ENCODE measurements around the gene FBH1.
"Not testable (repeated sequence)": the region's sequence is repeated elsewhere in the genome, so short reads cannot be mapped to it uniquely, and the experiment has no call there.

FBH1 gene

DNA sequence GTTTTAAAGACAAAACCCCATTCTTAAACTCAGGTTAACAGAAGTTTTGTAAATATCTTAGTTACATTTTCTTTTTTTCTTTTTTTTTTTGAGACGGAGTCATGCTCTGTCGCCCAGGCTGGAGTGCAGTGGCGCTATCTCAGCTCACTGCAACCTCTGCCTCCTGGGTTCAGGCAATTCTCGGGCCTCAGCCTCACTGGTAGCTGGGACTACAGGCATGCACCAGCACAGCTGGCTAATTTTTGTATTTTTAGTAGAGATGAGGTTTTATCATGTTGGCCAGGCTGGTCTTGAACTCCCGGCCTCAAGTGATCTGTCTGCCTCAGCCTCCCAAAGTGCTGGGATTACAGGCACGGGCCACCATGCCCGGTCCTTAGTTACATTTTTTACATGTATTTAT, 13.0 kb upstream of the FBH1 start:
- DNase-seq, result not testable (repeated sequence)

DNA sequence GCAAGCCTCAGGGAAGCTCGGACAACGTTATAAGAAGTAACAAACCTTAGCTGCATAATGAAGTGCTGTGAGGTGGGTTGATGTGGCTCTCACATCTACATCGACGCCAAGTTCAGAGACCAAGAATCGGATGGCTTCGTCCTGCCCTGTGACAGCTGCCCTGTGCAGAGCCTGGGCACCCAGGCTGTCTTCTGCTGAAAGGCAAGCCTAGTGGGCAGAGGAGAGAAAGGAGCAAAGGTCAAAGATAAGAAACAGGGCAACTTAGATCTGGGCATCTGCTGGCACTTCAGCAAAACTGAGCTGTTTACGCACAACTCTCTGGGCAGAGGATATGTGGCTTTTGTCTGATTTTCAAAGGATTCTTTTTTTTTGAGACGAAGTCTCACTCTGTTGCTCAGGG, 7.1 kb upstream of the FBH1 start:
- DNase-seq, result no peak

DNA sequence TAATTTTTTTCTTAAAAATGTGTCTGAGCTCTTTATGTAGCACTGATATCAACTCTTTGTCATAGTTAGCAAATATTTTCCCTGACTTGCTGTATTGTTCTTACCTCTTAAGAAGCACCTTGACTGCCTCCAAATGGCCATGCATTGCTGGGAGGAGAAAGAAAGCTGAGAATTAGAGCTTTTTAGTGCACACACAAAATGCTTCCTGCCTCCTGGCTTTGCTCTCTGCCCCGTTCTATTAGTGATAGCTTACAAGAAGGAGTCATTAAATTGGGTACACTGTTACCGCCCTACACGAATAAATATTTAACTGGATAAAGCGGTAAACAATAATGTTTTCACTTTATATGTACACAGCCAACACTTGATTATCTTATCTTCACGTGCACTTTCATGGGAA, 4.4 kb upstream of the FBH1 start:
- no peak for DNase-seq

DNA sequence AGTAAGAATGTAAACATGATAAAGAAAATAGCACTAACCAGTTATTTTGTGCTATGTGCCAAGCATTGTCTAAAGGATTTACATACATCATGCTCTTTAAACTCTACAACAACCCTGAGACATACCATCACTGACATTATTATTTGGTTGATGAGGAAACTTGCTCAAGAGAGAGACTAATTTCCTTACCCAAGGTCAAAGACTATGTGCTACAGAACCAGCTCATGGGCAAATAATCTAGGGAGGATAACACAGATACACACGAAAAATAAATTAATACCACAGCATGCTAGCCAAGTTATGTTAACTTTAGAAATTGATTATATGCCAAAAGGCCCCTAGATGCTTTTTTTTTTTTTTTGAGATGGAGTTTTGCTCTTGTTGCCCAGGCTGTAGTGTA, 3.0 kb upstream of the FBH1 start:
- DNase-seq, result no peak

DNA sequence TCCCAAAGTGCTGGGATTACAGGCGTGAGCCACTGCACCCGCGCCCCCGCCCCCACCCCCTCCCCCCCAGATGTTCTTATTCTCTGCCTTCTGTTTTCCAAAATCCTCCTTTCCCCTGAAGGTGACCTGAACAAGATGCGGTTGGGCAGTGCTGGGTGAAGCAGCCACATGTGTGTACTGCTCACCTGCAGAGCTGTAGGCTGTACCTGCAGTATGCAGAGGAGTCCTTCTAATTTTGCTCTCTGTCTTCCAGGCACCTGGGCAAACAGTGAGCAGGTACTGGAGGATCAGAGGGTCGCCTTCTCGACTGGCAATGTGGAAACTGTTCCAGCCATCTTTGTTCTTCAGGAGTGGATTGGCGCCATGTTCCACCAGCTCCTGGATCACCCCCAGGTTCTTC, 2.4 kb upstream of the FBH1 start:
- DNase-seq, result no peak

DNA sequence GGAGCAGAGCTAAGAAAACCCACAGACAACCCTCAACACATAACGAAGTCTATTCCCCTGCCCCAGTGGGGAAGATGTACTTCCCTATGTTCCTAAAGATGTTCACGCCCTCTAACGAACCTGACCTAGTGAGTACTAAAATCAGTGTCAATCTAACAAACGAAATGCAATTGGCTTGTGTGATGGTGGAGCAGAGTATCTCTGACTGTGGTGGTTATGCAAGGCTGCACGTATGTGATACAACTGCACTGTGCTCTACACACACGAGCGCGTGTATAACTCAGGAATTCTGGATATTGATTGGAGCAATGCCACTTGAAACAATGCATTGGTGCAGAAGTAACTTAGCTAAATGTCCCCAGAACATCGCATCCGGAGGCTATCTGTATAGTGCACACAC, 1.7 kb upstream of the FBH1 start:
- DNase-seq, result no peak

DNA sequence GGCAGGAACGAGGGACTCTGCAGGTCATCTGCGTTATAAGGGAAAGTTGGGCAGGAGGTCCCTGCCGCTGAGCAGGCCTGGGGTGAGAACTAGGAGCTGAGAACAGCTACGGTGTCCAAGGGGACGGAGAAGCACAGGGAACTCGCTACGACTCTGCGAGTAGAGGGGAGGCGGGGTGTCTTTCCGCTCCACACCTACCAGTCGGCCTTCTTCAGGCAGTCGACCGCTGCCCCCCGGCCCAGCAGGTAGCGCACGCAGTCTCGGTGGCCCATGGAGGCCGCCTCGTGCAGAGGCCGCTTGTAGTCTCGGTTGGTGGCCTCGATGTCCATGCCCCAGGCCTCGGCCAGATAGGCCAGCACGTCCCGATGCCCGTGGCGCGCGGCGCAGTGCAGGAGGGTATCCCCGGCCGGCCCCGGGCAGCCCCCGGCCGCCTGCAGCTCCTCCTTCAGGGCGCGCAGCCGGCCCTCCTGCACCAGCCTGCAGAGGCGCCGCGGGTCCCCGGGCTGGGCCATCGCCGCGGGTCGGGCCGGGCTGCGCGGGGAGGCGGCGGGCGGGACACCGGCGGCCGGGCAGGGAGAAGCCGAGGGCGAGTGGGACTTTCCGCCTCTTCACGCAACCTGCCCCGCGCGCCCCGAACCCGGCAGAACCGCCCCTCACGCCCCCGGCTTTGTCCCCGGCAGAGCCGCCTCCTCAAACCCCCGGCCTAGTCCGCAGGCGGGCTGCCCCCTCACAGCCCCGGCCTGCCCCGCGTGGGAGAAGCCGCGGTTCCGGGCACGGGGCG, 1.0 kb upstream of the FBH1 start:
- peak; percentile 35 for DNase-seq

DNA sequence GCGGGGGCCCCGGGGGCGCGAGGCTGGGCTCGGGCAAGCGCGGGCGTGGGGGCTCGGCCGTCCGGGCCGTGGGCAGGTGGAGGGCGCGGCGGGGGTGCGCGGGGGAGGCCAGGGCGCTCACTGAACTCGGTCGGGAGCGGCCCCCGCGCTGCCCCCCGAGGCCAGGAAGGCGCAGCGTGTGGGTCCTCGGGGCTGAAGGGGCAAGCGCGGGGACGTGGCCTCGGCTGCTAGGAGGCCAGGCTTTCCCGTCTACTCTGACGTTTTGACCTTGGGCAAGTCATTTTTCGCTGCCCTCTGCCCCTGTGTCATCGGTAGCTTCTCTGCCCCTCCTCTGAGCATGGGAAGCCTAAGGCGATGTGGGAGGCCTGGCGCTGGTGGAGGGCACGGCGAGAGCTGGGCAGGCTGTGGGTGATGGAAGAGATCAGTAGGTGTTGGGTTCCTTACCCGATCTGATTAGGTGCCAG, 441 bp downstream of the FBH1 start:
- peak; percentile 22 for DNase-seq

DNA sequence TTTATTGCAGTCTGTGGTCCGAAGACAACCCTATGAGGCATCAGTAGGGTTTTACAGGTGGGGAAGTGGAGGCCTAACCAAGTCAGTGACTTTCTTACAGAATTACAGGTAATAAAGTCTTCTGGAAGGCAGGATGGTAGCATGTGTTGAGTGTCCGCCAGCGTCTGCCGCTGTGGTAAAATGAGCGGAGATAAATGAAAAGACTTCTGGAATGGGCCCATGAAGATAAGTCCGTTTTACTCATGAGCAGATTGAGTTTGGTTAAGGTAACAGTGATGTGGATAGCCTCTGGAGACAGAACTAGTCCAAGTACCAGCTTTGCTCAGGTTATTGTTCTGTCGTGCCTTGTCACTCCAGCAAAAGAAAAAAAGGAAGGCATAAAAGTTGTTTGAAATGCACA, 966 bp downstream of the FBH1 start:
- no peak for DNase-seq

DNA sequence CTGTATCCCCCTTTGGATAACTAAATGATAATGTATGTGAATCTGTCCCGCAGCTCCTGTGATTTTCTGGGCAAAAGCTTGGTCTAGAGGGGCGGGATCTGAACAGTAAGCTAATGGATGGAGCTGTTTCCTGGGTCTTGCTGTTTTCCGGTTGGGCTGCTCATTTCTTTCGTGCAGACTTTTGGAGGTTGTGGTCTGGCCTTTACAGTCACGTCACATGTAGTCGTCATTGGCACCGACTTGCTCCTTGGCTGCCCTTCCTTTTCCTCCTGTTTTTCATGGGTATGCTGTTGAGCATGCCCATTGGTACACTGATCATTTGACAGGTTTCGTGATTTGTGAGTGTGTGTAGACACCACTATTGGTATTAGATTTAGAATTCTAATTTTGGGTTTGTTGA, 2.0 kb downstream of the FBH1 start:
- DNase-seq, result no peak

DNA sequence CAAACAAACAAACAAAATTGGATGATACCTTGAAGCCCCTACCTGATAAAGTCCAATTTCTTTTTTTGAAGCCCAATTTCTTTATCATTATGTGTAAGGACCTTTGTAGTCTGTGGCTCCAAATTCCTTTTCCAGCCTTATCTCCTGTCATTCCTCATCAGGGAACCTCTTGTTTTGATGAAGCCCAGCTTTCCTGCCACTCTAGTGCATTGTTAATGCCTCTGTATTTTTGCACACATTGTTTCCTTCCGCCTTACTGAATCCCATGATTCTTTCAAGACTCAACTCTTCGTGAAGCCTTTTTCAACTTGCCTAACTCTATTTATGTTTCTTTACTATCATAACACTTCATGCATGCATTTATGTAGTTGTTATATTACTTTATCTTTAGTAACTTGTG, 3.3 kb downstream of the FBH1 start:
- no peak for DNase-seq

DNA sequence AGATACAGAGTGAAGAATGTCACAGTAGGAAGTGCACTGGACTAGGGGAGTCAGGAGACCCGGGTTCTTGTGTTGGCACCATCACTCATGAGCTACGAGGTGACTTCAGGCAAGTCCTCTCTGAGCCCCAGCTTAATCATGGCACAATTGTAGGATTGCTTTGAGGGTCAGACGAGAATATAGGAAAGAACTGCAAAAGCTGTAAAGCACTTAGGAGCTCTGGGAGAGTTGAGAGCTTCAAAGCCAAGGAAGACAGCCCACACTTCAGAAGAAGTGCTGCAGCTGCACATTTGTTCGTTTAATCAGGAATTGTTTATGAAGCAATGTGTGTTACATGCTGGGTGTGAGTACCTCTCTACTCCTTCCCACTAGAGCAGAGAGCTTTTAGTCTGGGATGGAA, 4.4 kb downstream of the FBH1 start:
- no peak for DNase-seq

DNA sequence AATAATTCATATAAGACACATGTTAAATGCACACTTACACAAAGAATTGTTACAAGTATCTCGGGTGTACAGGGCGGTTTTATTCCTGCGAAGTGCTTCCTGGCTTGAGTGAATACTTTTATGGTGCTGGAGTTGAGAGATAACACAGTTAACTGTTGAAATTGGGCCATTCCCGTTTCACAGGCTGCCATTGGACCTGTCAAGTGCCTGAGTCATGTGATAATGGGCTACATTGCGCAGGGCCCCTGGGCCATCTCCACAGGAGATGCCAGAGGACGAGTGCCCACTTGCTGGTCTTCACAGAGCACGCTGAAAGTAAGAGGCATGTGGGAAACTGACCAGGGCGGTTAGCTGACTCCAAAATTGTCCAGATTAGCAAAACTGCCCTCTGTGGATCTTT, 4.8 kb downstream of the FBH1 start:
- DNase-seq, result no peak

DNA sequence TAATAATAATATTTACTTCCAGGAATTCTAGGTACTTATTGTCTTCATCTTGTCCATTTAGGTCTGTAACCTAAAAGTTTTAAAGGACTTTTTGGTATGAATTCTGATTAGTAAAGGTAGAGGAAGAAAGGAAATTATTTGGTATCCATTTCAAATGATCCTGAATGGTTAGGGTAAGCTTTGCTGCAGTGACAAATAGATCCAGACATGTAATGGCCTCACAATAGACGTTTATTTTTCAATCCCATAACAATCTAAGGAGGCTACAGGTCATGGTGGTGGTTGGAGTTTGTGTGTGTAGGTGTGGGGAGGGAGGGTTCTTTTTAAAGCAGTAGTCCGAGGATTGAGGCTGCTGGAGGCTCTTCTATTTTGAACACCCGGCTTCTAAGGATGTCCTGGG, 5.3 kb downstream of the FBH1 start:
- DNase-seq, result no peak

DNA sequence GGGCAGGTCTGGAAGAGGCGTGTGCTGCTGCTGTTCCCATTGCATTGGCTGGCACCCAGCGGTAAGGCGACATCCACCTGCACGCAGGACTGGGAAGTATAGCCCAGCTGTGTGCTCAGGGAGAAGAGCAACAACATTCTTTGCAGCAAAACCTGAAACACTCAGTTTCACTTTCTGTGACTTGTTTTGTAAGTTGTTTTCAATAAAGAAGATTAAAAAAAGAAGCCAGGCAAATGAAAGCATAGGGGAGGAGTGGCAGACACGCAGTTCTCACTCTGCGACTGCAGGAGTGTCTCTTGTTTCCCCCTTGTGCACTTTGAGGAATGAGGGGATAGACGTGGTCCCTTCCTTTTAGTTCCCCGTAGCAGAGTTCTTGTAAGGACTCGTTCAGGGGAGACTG, 5.8 kb downstream of the FBH1 start:
- DNase-seq, result no peak

DNA sequence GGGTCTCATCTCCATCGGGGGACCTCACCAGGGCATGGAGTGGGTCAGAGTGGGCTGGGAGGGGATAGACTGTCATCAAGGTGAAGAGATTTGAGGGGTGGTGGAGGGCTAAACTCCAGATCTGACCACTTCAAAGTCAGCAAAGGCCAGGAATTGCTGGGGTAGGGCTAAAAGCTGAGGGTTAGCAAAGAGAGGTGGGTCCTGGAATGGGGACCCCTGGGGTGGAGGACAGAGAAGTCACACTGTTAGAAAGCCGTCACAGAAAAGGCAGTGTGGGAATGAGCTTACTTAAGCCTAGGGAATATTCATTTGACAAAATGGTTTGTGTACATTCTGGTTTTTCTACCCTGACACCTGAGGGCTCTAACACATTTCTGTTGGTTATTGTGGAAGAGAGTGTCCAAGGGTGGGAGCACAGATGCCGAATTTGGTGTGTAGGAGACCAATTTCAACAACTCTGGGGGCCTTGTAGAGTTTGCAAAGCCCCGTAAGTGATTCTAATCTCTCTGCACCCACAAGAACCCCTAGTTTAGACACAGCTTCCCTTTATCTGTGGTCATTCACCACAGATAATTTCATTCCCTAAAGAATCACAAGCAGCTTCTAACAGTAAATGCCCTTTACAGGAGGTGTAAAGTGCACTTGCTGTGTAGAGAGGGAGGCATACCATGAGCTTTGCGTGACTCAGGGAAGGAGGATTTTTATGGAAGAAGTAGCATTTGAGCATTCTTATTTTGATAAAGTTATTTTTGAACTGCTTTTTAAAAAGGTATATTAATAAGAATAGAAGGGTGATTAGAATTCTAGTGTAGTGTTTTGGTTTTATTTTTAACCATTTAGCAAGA, 6.4 kb downstream of the FBH1 start:
- no peak for DNase-seq

DNA sequence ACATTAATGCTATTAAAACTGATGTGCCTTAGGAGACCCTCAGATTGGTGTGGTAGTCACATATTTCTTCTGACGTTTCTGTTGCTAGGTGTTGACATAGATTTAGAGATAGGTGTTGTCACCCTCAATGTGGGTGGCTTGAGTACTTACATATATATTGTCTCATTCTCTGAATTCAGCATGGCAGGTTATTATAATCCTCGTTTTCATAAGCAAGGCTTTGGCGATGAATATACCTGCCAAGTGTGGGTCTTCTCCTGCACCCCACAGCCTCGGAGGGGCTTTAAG, 7.0 kb downstream of the FBH1 start:
- no peak for DNase-seq

DNA sequence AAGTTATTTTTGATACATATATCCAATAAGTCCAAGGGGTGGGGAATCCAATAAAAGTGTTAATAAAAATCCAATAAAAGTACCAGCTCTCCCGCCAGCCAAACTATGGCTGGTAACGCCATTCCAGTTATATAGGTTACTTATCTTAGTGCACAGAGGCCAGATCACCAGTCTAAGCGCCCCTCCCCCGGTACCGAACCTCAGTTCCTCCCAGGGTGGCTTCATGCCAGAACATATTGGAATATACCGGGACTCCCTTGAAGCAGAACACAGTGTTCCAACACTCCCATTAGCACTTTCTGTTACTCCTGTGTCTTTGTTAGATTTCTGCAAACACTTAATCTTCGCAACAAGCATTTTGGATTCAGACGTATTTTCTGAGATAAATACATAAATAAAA, 7.5 kb downstream of the FBH1 start:
- no peak for DNase-seq

DNA sequence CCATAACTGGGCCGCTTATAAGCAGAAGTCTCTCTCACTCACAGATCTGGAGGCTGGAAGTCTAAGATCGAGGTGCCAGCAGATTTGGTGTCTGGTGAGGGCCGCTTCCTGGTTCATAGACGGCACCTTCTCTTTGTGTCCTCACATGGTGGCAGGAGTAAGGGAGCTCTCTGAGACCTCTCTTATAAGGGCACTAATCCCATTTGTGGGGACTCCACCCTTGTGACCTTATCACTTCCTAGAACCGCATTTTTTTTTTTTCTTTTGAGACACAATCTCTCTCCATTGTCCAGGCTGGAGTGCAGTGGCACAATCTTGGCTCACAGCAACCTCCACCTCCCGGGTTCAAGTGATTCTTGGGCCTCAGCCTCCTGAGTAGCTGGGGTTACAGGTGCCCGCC, 8.1 kb downstream of the FBH1 start:
- no peak for DNase-seq

DNA sequence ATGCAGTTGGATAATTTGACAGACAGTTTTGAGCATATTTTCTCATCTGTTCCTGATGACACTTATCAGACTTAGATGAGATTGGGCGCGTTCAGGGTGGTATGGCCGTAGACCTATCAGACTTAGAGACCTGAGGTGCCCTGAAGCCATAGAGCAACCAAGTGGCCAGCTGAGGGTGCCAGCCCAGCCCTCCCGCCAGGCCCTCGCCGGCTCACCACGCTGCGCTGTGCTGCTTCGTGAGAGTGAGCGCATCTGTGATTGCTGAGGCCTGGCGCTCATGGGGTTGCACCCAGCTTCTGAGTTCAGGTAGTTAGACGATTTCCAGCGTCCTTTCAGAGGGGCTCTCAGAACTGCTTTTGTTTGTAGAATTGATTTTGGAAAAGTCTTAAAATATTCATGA, 10.2 kb downstream of the FBH1 start:
- no peak for DNase-seq

DNA sequence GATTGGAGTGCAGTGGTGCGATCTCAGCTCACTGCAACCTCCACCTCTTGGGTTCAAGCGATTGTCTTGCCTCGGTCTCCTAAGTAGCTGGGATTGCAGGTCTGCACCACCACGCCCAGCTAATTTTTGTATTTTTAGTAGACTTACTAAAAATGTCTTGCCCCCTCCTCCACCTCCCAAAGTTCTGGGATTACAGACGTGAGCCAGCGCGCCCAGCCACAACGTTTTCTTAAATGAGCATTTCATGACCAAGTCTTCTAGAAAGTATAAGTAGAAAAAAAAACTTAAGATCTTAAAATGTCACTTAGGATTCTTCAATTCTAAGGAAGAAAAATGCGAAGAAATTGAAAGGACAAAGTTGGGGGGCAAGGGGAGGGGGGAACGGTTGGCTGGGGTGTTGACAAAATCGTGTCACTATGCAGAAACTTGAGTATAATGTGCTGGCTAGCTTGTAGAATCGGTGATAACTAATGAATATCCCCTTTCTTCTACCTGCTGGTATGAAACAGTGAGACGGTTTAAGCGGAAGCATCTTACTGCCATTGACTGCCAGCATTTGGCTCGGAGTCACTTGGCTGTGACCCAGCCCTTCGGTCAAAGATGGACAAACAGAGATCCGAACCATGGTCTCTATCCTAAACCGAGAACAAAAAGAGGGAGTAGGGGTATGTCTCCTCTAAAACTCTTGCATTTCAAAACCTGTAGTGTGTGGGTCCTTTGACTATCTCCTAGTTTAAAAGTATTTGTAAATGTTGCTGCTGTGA, 12.7 kb downstream of the FBH1 start:
- no peak for DNase-seq

DNA sequence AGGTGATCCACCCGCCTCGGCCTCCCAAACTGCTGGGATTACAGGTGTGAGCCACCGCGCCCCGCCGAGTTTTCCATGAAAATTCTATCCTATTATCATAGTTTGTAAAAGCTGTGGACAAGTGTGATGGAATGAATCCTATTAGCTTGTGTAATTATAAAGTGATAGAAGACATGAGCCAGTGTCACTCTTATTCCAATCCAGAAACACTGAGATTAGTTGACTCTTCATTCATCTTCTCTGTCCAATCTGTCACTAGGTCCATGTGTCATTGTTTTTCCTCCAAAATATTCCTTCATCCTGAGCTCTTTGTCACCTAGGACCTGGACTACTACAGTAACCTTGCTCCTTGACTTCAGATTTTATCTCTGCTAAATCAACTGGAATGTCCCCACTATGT, 13.5 kb downstream of the FBH1 start:
- no peak for DNase-seq

DNA sequence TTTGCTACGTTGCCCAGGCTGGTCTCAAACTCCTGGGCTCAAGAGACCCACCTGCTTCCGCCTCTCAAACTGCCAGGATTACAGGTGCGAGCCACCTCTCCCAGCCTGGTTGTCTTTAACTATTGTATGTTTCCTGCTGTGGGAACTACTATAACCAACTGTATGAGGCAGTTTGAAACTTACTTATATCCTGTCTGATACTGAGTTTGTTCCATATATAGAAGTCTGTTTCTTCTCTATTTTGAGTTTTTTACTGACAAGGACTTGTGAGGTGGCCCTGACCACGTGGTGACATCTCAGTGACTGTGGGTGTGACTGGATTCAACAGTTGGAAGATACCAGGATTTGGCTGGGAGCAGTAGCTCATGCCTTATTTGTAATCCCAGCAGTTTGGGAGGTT, 14.2 kb downstream of the FBH1 start:
- no peak for DNase-seq
